HG02981 (cell line): ENCODE results near the gene IGF1.
"Not testable (repeated sequence)": the region's sequence is repeated elsewhere in the genome, so short reads cannot be mapped to it uniquely, and the experiment has no call there.

Experiments
- ATAC-seq: cut with Tn5 transposase; IDR thresholded peaks from one replicate; pipeline ENCODE4 v1.9.1; 2021; ENCODE audit warnings: mild to moderate bottlenecking, moderate library complexity; ENCODE audit not compliant: unreplicated experiment

Gene IGF1

DNA sequence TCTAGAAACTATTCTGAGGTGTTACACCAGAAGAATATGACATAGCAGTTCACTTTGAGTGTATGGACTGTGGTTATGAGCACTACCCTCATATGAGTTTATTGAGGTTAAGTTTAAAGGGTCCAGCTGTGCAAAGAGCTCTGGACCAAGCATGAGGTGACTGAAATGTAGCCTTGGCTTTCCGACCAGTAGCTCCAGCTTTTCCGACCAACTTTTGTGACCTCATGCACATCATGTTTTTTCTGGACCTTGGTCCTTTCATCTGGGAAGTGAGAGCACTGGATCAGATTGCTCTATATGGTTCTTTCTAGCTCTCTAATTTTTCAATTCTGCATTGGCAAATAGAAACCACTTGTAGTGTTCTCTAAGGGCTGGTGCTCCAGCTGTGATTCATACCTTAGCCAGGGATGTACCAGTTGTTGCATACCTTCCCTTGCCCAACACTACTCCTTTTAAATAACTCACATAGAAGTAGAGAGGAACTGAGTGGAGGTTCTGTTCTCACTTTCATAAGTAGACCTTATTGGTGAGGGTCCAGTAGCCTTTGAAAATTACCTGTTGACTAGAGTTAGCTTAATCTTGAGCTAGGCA lies 16.6 kb downstream of the IGF1 start:
- no peak for ATAC-seq

- ATAC-seq, result no peak
These were observed 17.4 kb downstream of the IGF1 start for GRCh38 chr12:102462795-102463465.

GRCh38 chr12:102462386-102462785 lies 18.0 kb downstream of the IGF1 start:
- ATAC-seq, result no peak

DNA sequence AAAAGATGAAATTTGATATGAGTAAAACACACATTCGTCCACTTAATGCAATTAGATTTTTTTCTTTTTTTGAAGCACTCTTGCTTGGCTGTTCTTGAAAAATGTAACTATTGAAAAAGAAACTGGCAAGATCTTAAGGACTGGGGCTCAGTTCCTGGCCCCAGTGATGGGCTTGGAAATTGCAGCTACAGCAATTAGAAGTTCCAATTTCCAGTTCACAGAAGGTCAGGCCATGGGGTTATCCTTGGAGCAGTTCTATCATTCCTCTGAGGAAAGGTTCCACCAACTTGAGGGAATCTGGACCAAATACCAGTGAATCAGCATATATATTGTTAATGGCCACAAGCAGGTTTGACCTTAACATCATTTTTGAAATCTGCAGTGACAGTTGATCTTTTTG lies 18.9 kb downstream of the IGF1 start:
- ATAC-seq, result no peak

GRCh38 chr12:102459314-102459713 lies 21.0 kb downstream of the IGF1 start:
- ATAC-seq, result no peak

DNA sequence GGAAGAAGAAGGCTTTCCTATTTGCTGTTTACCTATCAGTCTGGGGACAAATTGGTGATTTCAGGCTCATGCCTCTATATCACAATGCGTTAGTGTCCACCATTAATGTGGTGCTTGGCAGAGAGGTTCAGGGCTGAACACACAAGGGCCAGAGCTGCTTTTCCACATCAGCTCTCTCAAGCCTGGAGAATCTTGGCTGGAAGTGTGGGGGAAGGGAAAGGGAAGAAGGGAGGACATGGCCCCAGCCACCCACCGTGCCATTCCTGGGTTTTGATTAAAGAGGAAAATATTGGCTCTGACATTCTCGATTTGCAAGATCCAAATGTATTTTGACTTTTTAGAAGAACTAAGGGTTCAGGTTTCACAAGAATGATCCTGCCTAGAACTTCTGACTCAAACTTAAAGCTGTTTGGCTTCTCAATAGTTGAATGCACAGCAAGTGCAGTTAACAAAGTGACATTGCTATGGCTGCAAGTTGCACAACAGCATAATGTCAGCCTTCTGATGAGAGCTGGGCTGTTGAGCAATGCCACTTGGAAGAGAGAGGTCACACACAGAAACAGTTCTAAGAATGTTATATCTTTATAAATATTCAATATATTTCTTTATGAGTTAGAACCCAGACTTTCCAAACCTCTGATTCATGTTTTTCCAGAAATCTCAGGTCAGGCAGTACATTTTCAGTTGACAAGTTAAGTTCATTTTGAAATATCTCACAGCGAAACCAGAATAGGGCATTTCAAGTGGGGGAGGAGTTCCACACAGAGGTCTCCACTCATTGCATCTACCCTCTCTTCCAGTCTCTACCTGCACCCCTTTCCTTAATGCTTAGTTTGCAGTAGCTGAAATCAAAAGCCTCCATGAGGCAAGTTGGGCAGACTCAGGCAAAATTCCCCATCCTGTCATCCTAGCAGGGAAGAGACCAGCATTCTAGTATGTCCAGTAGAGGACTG lies 25.3 kb downstream of the IGF1 start:
- ATAC-seq, result no peak

- ATAC-seq, result no peak
These were observed 26.0 kb downstream of the IGF1 start for GRCh38 chr12:102454330-102454729.

- ATAC-seq, result no peak
These were observed 27.8 kb downstream of the IGF1 start for GRCh38 chr12:102452605-102453004.

- ATAC-seq, result not testable (repeated sequence)
These were observed 31.3 kb downstream of the IGF1 start for GRCh38 chr12:102449018-102449417.

GRCh38 chr12:102447426-102447825 lies 32.9 kb downstream of the IGF1 start:
- not testable (repeated sequence) for ATAC-seq

DNA sequence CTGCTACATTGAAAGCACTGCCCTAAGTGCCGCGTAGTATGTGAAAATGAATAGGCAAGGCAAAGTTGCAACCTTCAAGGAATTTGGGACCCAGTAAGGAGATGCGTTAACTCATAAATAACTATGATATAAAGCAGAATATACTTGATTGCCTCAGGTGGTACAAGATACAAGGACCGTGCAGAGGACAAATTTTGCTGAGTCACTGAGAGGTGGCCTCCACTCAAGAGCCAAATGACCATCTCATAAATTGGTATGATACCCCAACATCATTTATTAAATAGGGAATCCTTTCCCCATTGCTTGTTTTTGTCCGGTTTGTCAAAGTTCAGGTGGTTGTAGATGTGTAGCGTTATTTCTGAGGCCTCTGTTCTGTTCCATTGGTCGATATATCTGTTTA lies 35.7 kb downstream of the IGF1 start:
- ATAC-seq, result no peak

DNA sequence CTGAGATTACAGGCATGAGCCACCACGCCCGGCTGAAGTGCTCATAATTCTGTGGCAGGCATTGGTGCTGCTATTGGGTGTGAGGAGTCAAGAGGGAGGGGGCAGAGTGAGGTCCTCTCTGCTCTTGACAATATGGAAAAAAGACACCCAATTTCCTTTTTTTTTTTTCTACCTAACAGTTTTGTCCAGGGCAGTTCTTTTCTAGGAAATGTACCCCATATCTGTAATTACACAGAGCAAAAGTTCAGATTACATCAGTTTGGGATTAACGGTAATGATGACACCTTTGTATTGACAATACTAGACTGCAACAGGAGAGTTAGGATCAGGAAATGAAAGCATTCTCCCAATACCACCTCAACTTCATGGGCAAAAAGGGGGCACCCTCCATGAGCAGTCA lies 36.3 kb downstream of the IGF1 start:
- ATAC-seq, result no peak

- no peak for ATAC-seq
These were observed 39.2 kb downstream of the IGF1 start for GRCh38 chr12:102441077-102441596.

- no peak for ATAC-seq
These were observed 40.6 kb downstream of the IGF1 start for GRCh38 chr12:102439426-102440405.

GRCh38 chr12:102438827-102439210 lies 41.5 kb downstream of the IGF1 start:
- ATAC-seq, result no peak

DNA sequence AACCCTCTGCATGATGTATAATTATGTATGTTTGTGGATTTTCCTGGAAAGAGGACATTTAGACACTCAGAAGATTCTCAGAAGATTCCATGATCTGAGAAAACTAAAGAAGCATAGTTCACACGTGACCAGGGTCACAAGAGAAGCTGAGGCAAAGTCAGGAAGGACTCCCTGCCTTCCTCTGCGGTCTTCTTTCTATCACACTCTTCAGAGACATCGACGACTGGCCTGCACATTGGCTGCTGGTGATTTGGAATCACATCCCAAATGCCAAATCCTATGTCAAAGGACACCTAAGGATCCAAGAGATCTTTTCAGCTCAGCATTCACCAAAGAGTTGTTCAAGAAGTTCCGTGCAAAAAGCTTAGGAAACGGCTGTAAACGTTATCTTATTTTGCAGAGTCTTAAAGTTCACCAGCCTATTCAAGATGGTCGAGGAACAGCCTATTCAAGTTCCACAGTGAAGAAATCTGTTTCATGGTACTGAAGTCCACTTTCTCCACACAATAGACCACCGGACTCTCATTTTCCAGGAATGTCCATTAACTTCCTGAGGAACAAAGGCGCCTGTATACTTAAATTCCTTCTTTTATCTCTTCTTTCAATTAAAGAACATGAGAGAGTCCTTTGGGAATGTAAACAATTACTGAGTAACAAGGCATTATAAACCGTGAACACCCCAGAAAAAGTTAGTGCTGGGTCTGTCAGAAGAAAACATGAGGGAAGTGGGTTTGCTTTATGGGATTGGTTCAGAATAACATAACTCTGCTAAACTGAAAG lies 42.1 kb downstream of the IGF1 start:
- no peak for ATAC-seq

DNA sequence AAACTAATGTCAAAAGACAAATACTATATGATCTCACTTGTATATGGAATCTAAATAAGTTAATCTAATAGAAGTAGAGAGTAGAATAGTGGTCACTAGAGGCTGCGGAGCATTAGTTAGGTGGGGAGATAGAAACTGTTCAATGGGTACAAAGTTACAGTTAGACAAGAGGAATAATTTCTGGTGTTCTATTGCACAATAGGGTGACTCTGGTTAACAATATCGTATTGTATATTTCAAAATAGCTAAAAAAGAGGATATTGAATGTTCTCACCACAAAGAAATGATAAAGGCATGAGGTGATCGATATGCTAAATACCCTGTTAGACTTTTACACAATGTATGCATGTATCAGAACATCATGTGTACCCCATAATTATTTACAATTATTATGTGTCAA lies 42.9 kb downstream of the IGF1 start:
- ATAC-seq, result no peak

DNA sequence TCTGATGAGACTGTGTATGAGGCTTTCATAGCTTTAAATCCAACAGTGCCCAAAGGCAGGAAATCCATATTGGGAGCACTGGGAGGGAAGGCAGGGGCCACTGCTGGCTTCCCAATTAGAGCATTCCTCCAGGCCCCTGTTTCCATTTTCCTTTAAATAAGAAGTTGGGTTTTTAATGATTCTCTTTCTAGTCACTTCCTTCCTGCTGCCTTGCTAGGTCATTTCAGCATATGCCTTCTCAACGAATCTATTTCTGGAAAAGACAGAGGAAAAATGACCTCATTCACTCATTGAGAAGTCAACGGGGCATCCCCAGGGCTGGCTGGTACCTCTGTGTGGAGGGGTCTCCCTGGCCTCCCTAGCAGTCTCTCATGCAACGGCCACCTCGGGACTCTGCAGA lies 43.5 kb downstream of the IGF1 start:
- no peak for ATAC-seq

- ATAC-seq, result no peak
These were observed 44.4 kb downstream of the IGF1 start for GRCh38 chr12:102435827-102436436.
